Activated CD8-positive, alpha-beta memory T cell treated with anti-CD3 and anti-CD28 coated beads, Interleukin-2, amount 50 U/mL, for 24 hours (primary cell): Measurements from ENCODE around the gene NOS3.
"Not testable (repeated sequence)": the region's sequence is repeated elsewhere in the genome, so short reads cannot be mapped to it uniquely, and the experiment has no call there.

Experiments used
- DNase-seq: peaks from one replicate; pipeline ENCODE4 v3.0.0-alpha.2; 2020; ENCODE audit errors: extremely low read depth

The NOS3 gene

GRCh38 chr7:151038951-151039849 lies 48.4 kb downstream of the NOS3 start:
- DNase-seq, result no peak

- DNase-seq, result no peak
Measured at GRCh38 chr7:151039850-151040548, 49.2 kb downstream of the NOS3 start.

GRCh38 chr7:151040616-151041375 lies 50.0 kb downstream of the NOS3 start:
- no peak for DNase-seq

- DNase-seq, result not testable (repeated sequence)
Measured at GRCh38 chr7:151043449-151043848, 52.6 kb downstream of the NOS3 start.

GRCh38 chr7:151043959-151044358 lies 53.1 kb downstream of the NOS3 start:
- no peak for DNase-seq

GRCh38 chr7:151045262-151045661 lies 54.4 kb downstream of the NOS3 start:
- DNase-seq, result no peak

GRCh38 chr7:151045967-151046366 lies 55.1 kb downstream of the NOS3 start:
- no peak for DNase-seq

- no peak for DNase-seq
Measured at GRCh38 chr7:151046603-151047573, 56.1 kb downstream of the NOS3 start.

- DNase-seq, result no peak
Measured at GRCh38 chr7:151047976-151048815, 57.4 kb downstream of the NOS3 start, which contains the start of gene ASIC3. Gene ASIC3, plus strand, starts transcription at chr7:151048531. Its CDS starts 355 bp downstream, at chr7:151048886.

GRCh38 chr7:151048911-151049463 lies 58.2 kb downstream of the NOS3 start:
- no peak for DNase-seq

GRCh38 chr7:151051108-151051507 lies 60.3 kb downstream of the NOS3 start:
- DNase-seq, result no peak

GRCh38 chr7:151053096-151053495 lies 62.3 kb downstream of the NOS3 start:
- no peak for DNase-seq

- DNase-seq, result no peak
Measured at GRCh38 chr7:151053751-151054150, 62.9 kb downstream of the NOS3 start.

- DNase-seq, result no peak
Measured at GRCh38 chr7:151056283-151056665, 65.5 kb downstream of the NOS3 start.

GRCh38 chr7:151056666-151057505 lies 66.1 kb downstream of the NOS3 start:
- DNase-seq, result no peak

- no peak for DNase-seq
Measured at GRCh38 chr7:151057506-151057988, 66.7 kb downstream of the NOS3 start, which contains the start of gene CDK5. Gene CDK5, minus strand, starts transcription at chr7:151057897. Its CDS starts 49 bp downstream, at chr7:151057848.

- peak; percentile 94 for DNase-seq
Measured at GRCh38 chr7:151057989-151058780, 67.4 kb downstream of the NOS3 start.
